WI38 (cell line): Measurements from ENCODE around the gene MVB12B.

Experiments used
- H3K4me3 ChIP-seq: 2 replicates; pipeline ENCODE4 v1.5.1; 2011; ENCODE audit warnings: low read depth, mild to moderate bottlenecking, control low read depth, low read length
- TF ChIP-seq, protein P1 (sequence below): IDR thresholded peaks from 2 replicates; pipeline ENCODE4 v1.5.1; 2012; ENCODE audit warnings: low read depth, mild to moderate bottlenecking, control low read depth, low read length

Gene MVB12B

DNA sequence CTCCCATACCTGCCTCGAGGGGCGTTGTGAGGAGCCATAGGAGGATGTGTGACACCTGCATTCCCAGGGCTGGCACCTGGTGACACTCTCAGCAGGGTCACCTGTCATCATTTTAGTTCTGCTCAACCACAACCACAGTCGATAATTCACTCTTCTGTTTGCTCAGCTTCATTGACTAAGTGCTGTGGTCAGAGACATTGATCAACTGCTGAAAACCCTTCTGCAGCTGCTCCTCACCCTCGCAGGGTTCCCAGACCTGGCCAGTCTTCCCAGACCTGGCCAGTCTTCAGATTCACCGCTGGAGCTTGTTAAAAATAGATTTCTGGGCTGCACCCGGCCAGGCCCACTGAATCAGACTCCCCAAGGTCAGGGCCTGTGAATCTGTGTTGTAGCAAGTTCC lies 92.8 kb downstream of the MVB12B start:
- TF ChIP-seq, protein P1, sequence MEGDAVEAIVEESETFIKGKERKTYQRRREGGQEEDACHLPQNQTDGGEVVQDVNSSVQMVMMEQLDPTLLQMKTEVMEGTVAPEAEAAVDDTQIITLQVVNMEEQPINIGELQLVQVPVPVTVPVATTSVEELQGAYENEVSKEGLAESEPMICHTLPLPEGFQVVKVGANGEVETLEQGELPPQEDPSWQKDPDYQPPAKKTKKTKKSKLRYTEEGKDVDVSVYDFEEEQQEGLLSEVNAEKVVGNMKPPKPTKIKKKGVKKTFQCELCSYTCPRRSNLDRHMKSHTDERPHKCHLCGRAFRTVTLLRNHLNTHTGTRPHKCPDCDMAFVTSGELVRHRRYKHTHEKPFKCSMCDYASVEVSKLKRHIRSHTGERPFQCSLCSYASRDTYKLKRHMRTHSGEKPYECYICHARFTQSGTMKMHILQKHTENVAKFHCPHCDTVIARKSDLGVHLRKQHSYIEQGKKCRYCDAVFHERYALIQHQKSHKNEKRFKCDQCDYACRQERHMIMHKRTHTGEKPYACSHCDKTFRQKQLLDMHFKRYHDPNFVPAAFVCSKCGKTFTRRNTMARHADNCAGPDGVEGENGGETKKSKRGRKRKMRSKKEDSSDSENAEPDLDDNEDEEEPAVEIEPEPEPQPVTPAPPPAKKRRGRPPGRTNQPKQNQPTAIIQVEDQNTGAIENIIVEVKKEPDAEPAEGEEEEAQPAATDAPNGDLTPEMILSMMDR, result no peak
- H3K4me3 ChIP-seq, result no peak overlapping the region

- TF ChIP-seq, protein P1, result no peak
- no peak overlapping the region for H3K4me3 ChIP-seq
Observed at GRCh38 chr9:126420135-126420534, 93.5 kb downstream of the MVB12B start.

- no peak overlapping the region for H3K4me3 ChIP-seq
- TF ChIP-seq, protein P1, result no peak
Observed at GRCh38 chr9:126420643-126421564, 94.3 kb downstream of the MVB12B start.

DNA sequence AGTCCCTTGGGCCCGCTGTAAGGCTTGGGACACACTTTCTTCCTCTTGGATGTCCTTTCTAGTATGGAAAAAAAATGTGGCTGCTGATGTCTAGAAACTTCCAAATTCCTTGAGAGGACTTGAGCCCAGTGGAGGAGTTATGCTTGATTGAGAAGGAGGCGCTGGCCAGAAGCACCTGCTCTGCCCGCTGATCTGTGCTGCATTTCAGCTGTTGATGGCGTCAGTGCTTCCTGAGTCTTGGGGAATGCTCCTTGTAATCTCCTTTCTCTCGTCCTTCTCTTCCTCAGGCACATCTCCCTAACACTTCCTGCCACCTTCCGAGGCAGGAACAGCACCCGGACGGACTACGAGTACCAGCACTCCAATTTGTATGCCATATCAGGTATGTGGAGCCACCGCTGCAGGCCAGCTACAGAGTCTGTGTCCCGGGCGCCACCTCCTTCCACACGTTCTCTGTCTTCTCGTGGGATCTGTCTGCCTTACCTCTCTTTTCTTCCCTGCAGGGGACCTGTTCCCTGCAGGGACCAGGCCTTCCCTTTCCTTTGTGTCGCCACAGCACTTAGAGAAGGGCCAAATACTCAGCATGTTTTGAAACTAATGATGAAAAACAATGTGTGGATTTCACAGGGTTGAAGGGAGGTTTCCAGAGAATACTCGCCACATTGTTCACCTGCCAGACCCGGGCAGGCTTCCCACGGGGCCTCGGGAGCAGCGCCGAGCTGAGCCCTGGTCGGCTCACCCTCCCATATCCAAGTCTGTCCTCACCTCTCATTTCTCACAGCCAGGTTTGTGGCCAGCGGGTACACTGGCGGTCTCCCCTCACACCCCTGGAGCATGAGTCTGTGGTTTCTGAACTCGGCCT lies 95.2 kb downstream of the MVB12B start:
- H3K4me3 ChIP-seq, result no peak overlapping the region
- TF ChIP-seq, protein P1, result no peak

DNA sequence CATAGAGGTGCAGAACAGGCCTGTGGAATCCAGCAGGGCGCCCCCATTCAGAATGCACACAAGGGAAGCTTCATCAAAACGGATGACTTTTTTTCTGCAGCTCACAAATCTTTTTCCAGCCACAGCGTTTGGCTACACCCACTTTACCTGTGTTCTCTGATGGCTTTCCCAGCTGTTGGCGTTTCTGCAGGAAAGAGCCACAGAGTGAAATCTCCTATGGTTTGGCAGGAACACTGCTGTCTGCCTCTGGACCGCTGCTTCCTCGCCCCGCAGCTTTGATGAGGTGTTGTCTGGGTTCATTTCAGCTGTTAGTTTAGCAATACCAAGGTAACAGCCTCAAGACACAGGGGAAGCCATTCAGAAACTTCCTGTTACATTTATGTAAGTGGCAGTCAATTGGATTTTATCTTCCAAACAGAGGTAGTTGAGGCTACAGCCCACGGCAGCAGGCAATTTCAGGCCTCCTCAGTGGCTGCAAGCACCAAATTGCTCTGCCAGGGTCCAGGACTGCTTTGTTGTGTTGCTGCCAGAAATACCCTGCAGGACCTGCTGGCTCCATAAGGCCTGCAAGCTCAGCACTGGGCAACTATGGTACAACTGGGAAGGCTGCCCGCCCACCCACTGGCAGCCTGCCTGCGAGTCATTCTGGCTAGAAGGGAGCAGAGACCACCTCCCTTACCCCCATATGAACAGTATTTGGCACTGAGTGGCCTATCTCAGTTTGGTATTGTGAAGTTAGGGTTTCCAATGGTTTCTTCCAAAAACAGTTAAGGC lies 96.7 kb downstream of the MVB12B start:
- H3K4me3 ChIP-seq, result no peak overlapping the region
- TF ChIP-seq, protein P1, result no peak

DNA sequence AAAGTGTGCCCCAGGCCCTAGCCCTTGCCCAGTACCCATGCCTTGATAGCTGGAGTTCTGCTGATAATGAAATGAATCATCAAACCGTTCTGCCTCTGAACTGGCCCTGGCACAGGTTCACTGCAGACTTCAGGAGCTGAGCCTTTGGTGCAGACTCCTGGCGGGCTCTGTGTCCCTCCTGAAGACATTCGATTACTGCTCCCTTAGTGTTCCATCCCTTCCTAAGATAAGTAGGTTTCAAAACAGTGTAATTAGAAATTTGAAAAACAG lies 97.2 kb downstream of the MVB12B start:
- H3K4me3 ChIP-seq, result no peak overlapping the region
- TF ChIP-seq, protein P1, result no peak
